AG04449 (cell line): ENCODE results near the gene PRDM5.

ENCODE experiments used
- CTCF ChIA-PET: fragments of 350-600 bp; formaldehyde crosslinking; extraction: SDS; loops from one replicate; lab custom pipeline; 2021; ENCODE audit warnings: antibody characterized with exemption; lab: Yijun Ruan, JAX
- POLR2A ChIA-PET: fragments of 400-600, 350-600 bp; formaldehyde crosslinking; extraction: SDS; loops from one replicate; lab custom pipeline; 2020; ENCODE audit warnings: antibody characterized with exemption, inconsistent platforms; lab: Yijun Ruan, JAX
- DNase-seq: peaks from one replicate; pipeline ENCODE4 v3.0.0-alpha.2; 2010; ENCODE audit warnings: low read depth, low spot score
- H3K4me3 ChIP-seq: 2 replicates; pipeline ENCODE4 v1.5.1; 2011; ENCODE audit warnings: low read depth, mild to moderate bottlenecking, control low read depth, low read length
- CTCF ChIP-seq: IDR thresholded peaks from one replicate; pipeline ENCODE4 v1.5.1; 2011; ENCODE audit warnings: mild to moderate bottlenecking, moderate library complexity, low read length, control low read depth, inconsistent platforms; ENCODE audit not compliant: insufficient read depth; ENCODE audit errors: missing control alignments

The PRDM5 gene

DNA sequence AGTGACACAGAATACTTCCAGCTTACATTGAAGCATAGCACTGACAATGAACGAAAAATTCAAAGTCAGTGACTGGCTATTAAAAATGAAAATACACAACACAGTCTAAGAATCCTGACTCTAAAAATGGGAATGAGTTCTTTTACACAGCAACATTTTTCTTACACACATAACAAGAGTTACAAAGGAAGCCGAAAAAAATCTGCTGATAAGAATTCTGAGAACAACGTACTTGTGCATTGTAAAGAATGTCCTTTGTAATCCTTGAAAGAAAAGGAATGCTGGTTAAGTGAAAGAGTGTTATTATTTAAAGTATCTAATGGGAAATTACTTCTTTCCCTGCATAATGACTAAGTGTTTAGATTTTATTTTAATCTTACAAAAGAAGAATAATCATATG lies 199.4 kb downstream of the PRDM5 start:
- POLR2A ChIA-PET = no interaction called here
- no peak for TF ChIP-seq CTCF
- DNase-seq = no peak
- CTCF ChIA-PET = no interaction called here
- no peak overlapping the region for H3K4me3 ChIP-seq

GRCh38 chr4:120722655-120723054 lies 199.9 kb downstream of the PRDM5 start:
- no peak for TF ChIP-seq CTCF
- CTCF ChIA-PET = interaction anchor here (3.4 kb wide), 1 partner anchor 254 kb away, joined by 32 read pairs; no protein-coding TSS in a partner anchor
- DNase-seq = no peak
- POLR2A ChIA-PET = no interaction called here
- H3K4me3 ChIP-seq = no peak overlapping the region

- POLR2A ChIA-PET = no interaction called here
- no peak overlapping the region for H3K4me3 ChIP-seq
- no peak for TF ChIP-seq CTCF
- DNase-seq = no peak
- CTCF ChIA-PET = interaction anchor here (0.7 to 3.4 kb wide), 10 partner anchors 9 to 380 kb away, joined by 3 to 32 read pairs (median 4); no protein-coding TSS in a partner anchor
Measured at GRCh38 chr4:120720354-120720934, 202.1 kb downstream of the PRDM5 start.

DNA sequence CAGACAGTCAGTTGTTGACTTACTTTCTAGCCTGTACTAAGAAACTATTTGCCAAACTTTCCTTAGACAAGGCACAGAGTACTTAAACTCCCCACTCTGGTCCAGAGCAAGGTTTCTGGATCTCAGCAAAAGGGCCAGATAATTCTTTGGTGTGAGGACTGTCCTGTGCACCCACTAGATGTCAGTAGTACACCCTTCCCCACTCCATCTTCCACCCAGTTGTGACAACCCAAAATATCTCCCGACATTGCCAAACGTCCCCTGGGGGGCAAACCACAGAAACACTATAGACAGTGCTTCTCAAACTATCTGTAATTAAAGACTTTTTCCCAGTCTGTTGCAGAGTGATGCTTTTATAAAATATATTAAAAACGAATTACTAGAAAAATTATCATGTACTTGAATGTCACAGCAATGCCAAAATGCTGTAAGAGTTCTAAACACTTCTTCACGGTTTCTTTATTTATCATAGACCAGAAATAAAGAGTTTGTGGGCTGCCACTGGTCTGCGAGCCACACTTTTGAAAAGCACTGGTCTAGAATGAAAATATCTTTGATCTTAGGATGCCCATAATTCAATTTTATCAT lies 203.5 kb downstream of the PRDM5 start:
- DNase-seq = peak; percentile 10
- TF ChIP-seq CTCF = peak; percentile 72
- POLR2A ChIA-PET = no interaction called here
- CTCF ChIA-PET = interaction anchor here (0.6 to 3.4 kb wide), 8 partner anchors 10 to 352 kb away, joined by 3 to 32 read pairs (median 4); no protein-coding TSS in a partner anchor
- H3K4me3 ChIP-seq = no peak overlapping the region

DNA sequence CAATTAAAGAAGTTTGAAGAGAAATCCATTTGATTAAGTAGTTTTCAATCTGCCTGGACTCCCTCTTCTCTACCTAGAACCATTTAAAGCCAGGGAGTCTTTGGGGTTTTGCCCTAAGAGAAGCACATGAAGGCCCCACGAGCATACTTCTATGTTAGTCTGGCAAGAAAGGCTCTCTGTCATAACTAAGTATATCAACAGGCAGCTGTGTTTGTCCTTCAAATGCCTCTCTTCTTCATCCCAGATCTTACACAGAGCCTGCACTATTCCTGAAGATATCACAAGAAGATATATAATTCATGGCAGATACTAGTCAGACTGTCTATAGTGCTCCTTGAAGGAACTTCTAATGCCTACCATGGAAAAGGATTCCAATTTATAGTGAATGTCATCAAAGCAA lies 206.2 kb downstream of the PRDM5 start:
- DNase-seq = no peak
- CTCF ChIA-PET = interaction anchor here (1.3 to 2.6 kb wide), 2 partner anchors 206 to 261 kb away, joined by 4 to 29 read pairs; partner anchors contain the start of gene PRDM5
- H3K4me3 ChIP-seq = no peak overlapping the region
- POLR2A ChIA-PET = no interaction called here
- no peak for TF ChIP-seq CTCF

DNA sequence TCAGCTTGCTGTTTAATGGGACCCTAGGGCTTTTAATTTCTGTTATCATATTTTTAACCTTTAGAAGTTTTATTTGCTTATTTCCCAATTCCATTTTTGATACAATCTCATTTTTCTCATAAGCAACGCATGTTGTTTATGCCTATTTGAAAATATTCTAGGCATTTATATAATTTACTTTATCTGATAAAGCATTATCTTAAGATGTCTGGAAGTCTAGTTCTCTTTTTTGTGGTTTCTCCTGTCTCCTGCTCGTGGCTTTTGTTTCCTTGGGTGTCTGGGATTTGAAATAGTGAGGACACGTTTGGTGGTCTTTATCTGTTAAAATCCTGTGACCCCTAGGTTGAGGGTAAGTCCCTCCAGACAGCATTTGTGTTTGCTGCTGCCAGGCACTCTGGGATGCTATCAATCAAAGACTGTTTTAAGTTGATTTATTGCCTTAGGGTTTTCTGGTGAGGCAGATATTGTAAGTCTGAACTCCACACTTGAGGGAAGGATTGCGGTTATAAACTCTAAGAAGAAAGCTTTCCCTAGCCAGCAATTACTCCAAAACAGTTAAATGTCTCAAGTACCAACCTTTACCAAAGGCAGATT lies 208.0 kb downstream of the PRDM5 start:
- ChIA-PET POLR2A (no interaction called here), CTCF (interaction anchor here (1.0 kb wide), 1 partner anchor 263 kb away, joined by 4 read pairs; no protein-coding TSS in a partner anchor)
- TF ChIP-seq CTCF = no peak
- H3K4me3 ChIP-seq = no peak overlapping the region
- no peak for DNase-seq
